ENCODE measurements around the gene LMBR1L. TPM values are rescaled to one million over a fixed set of nuclear protein-coding genes. Genes with fewer than 3 reads are reported as not detected.
"Not testable (repeated sequence)": the region's sequence is repeated elsewhere in the genome, so short reads cannot be mapped to it uniquely, and the experiment has no call there.

The LMBR1L gene
- total RNA-seq, 1 experiment from 2014 or later, result 46.8 TPM

DNA sequence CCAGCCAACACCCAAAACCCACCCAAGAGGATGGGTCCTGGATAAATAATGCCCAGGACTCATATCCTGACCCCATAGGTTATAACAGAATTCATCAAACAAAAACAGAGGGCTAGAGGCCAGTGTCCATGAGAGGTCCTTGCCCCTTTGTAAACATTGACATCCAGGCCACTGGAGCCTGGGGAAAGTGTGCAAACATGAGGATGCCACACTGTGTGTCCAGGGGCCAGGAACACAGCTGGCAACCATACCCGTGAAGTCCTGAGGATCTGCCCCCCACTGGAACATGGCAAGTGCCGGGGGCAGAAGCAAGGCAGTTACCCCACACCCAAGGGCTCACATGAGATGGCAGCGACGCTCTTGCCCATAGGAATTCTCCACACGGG is 45.9 kb downstream of the LMBR1L start:
- Histone ChIP-seq H4K20me1 (ENCODE audit: insufficient read depth, low read depth, low read length) (no peaks in the 10 kb centered on the region), H3K27me3 (ENCODE audit: low read length) (no peaks in the 10 kb centered on the region), H3K36me3 (ENCODE audit: insufficient read depth, low read length) (no peaks in the 10 kb centered on the region), H3K27ac (ENCODE audit: low read length) (no peak overlapping the region), H3K79me2 (ENCODE audit: low read length) (peaks cover 26% of the 10 kb centered on the region), H2AFZ (ENCODE audit: low read length) (no peak overlapping the region), H3K9ac (ENCODE audit: low read length) (no peak overlapping the region), H3K9me2 (replicated peaks; ENCODE audit: insufficient read depth, low read length) (no peaks in the 10 kb centered on the region), H3K9me3 (ENCODE audit: low read length) (no peaks in the 10 kb centered on the region), H3K4me2 (ENCODE audit: low read depth, low read length, poor library complexity, severe bottlenecking) (no peak overlapping the region), H3K4me3 (ENCODE audit: low read length) (no peak overlapping the region), H3K4me1 (ENCODE audit: low read length) (peaks cover 39% of the 10 kb centered on the region)
- no peak for DNase-seq

GRCh38 chr12:49061916-49062315 is 48.7 kb downstream of the LMBR1L start:
- Histone ChIP-seq H3K79me2 (ENCODE audit: low read length) (peaks cover 47% of the 10 kb centered on the region), H3K4me2 (ENCODE audit: low read depth, low read length, poor library complexity, severe bottlenecking) (peak overlapping the region; percentile 95), H3K4me3 (ENCODE audit: low read length) (peak overlapping the region; percentile 95), H3K9ac (ENCODE audit: low read length) (peak overlapping the region; percentile 96), H4K20me1 (ENCODE audit: insufficient read depth, low read depth, low read length) (peaks cover 26% of the 10 kb centered on the region), H3K4me1 (ENCODE audit: low read length) (peaks cover 50% of the 10 kb centered on the region)
- DNase-seq; H3K27ac ChIP-seq (ENCODE audit: low read length); H3K27me3 ChIP-seq (ENCODE audit: low read length); H3K9me3 ChIP-seq (ENCODE audit: low read length); H2AFZ ChIP-seq (ENCODE audit: low read length); H3K36me3 ChIP-seq (ENCODE audit: insufficient read depth, low read length); H3K9me2 ChIP-seq (replicated peaks; ENCODE audit: insufficient read depth, low read length): not testable (repeated sequence)

DNA sequence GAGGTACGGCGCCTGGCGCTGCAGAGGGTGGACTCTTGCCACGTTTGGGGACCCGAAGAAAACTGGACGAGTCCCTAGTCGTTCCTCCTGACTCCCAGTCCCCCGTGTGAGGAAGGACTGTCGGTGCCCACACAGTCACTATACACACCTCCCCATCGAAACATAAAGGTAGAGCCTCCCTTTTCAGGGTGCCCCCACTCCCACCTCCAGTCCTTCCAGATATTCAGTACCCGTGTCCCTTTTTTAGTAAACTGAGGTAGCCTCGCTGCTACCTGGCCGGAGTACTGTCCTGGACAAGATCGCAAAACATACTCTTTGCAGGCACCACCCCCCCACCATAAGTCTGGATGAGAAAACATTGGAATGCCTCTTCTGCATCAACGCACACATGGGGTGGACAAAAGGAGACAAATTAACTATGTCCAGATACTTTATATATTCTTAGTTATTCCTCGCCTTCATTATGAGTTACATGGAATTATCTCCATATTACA is 49.4 kb downstream of the LMBR1L start:
- Histone ChIP-seq H2AFZ (ENCODE audit: low read length) (peak overlapping the region; percentile 51), H4K20me1 (ENCODE audit: insufficient read depth, low read depth, low read length) (peaks cover 34% of the 10 kb centered on the region), H3K9me2 (replicated peaks; ENCODE audit: insufficient read depth, low read length) (no peaks in the 10 kb centered on the region), H3K4me2 (ENCODE audit: low read depth, low read length, poor library complexity, severe bottlenecking) (peak overlapping the region; percentile 95), H3K4me1 (ENCODE audit: low read length) (peaks cover 57% of the 10 kb centered on the region), H3K36me3 (ENCODE audit: insufficient read depth, low read length) (no peaks in the 10 kb centered on the region), H3K4me3 (ENCODE audit: low read length) (peak overlapping the region; percentile 95), H3K27ac (ENCODE audit: low read length) (peak overlapping the region; percentile 84), H3K27me3 (ENCODE audit: low read length) (no peaks in the 10 kb centered on the region), H3K79me2 (ENCODE audit: low read length) (peaks cover 54% of the 10 kb centered on the region), H3K9ac (ENCODE audit: low read length) (peak overlapping the region; percentile 96), H3K9me3 (ENCODE audit: low read length) (no peaks in the 10 kb centered on the region)
- no peak for DNase-seq

GRCh38 chr12:49060237-49061156 is 50.1 kb downstream of the LMBR1L start, which contains the start of gene KMT2D:
TSS of gene KMT2D (minus strand) at chr12:49060794. CDS start at chr12:49055324, 5,470 bp downstream.
- H3K27ac ChIP-seq (ENCODE audit: low read length), result peak within 1 kb of the TSS; percentile 84
- H3K9me2 ChIP-seq (replicated peaks; ENCODE audit: insufficient read depth, low read length), result no peaks in the 10 kb centered on the region
- H3K4me2 ChIP-seq (ENCODE audit: low read depth, low read length, poor library complexity, severe bottlenecking), result peak within 1 kb of the TSS; percentile 95
- no peaks in the 10 kb centered on the region for H3K9me3 ChIP-seq (ENCODE audit: low read length)
- no peaks in the 10 kb centered on the region for H3K27me3 ChIP-seq (ENCODE audit: low read length)
- H3K9ac ChIP-seq (ENCODE audit: low read length), result peak within 1 kb of the TSS; percentile 96
- H3K4me3 ChIP-seq (ENCODE audit: low read length), result peak within 1 kb of the TSS; percentile 95
- H4K20me1 ChIP-seq (ENCODE audit: insufficient read depth, low read depth, low read length), result peaks cover 39% of the 10 kb centered on the region
- peak; percentile 98 for DNase-seq
- peak within 1 kb of the TSS; percentile 92 for H2AFZ ChIP-seq (ENCODE audit: low read length)
- H3K4me1 ChIP-seq (ENCODE audit: low read length), result peaks cover 64% of the 10 kb centered on the region
- peaks cover 61% of the 10 kb centered on the region for H3K79me2 ChIP-seq (ENCODE audit: low read length)
- peaks cover under 1% of the 10 kb centered on the region; the same call in 1 of the 2 replicates for H3K36me3 ChIP-seq (ENCODE audit: insufficient read depth, low read length)

DNA sequence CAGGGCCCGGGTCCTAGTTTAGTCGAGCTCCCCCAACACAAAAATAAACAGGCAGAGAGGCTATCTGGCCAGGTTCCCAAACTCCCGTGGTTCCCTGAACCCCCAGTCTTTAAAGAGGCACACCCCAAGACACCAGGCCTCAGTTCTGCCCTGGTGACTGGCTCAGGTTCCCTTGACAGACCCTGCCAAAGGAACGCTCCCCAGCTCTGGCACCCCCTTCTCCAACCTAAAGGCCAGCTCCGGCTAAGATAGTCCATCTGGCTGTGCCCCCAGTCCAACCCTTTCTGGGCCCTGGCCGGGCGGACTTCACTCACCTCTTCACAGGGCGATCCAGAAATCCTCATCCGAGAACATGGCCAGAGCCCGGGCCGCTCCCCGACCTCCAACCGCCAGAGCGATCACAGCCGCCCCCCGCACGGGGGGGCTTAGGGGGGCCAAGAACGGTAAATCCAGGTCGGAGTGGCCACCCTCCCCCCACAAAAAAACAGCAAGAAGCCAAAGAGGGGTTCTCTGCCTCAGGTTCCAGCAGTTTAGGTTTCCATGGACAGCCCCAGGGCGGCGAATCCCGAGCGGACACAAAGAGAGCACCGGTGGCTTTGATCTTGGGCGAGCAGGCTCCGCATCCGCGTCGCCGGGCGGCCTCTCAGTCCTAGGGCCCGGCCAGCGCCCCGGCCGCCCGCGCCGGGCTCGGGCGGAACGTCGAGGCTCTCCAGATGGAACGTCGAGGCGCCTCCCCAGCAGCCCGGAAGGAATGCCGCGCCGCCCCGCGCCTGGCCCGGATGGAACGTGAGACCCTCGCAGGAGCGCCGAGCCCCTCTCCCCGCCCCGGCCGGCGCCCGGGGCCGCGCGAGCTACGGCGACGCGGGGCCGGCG is 51.1 kb downstream of the LMBR1L start:
- Histone ChIP-seq H3K27ac (ENCODE audit: low read length) (peak overlapping the region; percentile 84), H3K79me2 (ENCODE audit: low read length) (peaks cover 71% of the 10 kb centered on the region), H3K4me2 (ENCODE audit: low read depth, low read length, poor library complexity, severe bottlenecking) (peak overlapping the region; percentile 95), H3K9ac (ENCODE audit: low read length) (peak overlapping the region; percentile 96), H3K36me3 (ENCODE audit: insufficient read depth, low read length) (peaks cover 9% of the 10 kb centered on the region), H3K9me3 (ENCODE audit: low read length) (no peaks in the 10 kb centered on the region), H3K4me3 (ENCODE audit: low read length) (peak overlapping the region; percentile 95), H3K27me3 (ENCODE audit: low read length) (no peaks in the 10 kb centered on the region), H4K20me1 (ENCODE audit: insufficient read depth, low read depth, low read length) (peaks cover 49% of the 10 kb centered on the region), H2AFZ (ENCODE audit: low read length) (no peak overlapping the region), H3K9me2 (replicated peaks; ENCODE audit: insufficient read depth, low read length) (no peaks in the 10 kb centered on the region), H3K4me1 (ENCODE audit: low read length) (peaks cover 60% of the 10 kb centered on the region)
- peak; percentile 69 for DNase-seq

DNA sequence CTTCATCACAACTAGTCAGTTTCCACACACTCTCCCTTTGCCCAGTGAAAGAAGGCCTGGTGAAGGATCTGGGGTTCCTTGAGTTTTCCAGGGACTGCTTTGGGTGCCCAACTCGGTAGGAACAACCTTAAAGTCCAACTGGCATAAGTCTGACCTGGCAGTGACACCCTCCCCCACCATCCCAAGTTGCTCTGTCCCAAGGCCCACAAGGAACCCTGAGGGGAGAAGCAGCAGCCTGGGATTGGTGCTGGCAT is 51.7 kb downstream of the LMBR1L start:
- peak overlapping the region; percentile 84 for H3K27ac ChIP-seq (ENCODE audit: low read length)
- peak overlapping the region; percentile 95 for H3K4me3 ChIP-seq (ENCODE audit: low read length)
- H3K4me1 ChIP-seq (ENCODE audit: low read length), result peaks cover 54% of the 10 kb centered on the region
- H3K36me3 ChIP-seq (ENCODE audit: insufficient read depth, low read length), result peaks cover 9% of the 10 kb centered on the region
- no peaks in the 10 kb centered on the region for H3K27me3 ChIP-seq (ENCODE audit: low read length)
- H3K79me2 ChIP-seq (ENCODE audit: low read length), result peaks cover 77% of the 10 kb centered on the region
- H3K4me2 ChIP-seq (ENCODE audit: low read depth, low read length, poor library complexity, severe bottlenecking), result peak overlapping the region; percentile 95
- no peak overlapping the region for H2AFZ ChIP-seq (ENCODE audit: low read length)
- peak overlapping the region; percentile 96 for H3K9ac ChIP-seq (ENCODE audit: low read length)
- H3K9me2 ChIP-seq (replicated peaks; ENCODE audit: insufficient read depth, low read length), result no peaks in the 10 kb centered on the region
- no peak for DNase-seq
- H3K9me3 ChIP-seq (ENCODE audit: low read length), result no peaks in the 10 kb centered on the region
- peaks cover 54% of the 10 kb centered on the region for H4K20me1 ChIP-seq (ENCODE audit: insufficient read depth, low read depth, low read length)

DNA sequence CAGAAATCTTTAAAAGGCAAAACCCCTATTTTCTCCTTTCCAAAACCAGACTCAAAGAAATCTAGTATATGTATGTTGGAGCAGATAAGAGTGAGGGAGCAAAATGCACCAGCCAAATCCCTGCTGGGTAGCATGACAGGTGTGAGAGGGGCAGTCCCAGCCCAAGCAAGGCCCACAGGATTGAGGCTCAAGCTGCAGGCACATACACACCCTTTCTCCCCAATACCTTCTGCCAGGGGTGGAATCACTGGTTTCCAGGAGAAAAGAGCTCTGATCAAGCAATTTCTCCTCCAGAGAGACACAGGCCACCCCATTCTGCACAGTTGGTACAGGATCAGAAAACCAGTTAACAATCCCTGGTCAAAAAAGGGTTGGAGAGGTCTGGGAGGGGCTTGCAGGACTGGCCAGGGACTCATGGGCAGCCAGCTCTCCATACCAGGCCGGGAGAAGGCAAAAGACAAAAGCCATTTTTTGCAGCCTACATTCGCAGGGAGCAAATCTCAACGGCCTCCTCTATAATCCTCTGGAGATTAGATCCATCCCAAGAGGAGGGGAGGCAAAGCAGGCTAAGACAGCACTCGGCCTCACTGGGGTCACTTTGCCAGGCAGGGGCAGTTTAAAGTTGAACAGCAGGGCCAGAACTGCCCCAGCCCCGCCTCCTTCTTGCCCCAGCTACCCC is 52.1 kb downstream of the LMBR1L start:
- H3K36me3 ChIP-seq (ENCODE audit: insufficient read depth, low read length), result peaks cover 9% of the 10 kb centered on the region
- H3K9me2 ChIP-seq (replicated peaks; ENCODE audit: insufficient read depth, low read length), result no peaks in the 10 kb centered on the region
- H3K4me3 ChIP-seq (ENCODE audit: low read length), result peak overlapping the region; percentile 95
- H3K4me2 ChIP-seq (ENCODE audit: low read depth, low read length, poor library complexity, severe bottlenecking), result peak overlapping the region; percentile 95
- H3K9ac ChIP-seq (ENCODE audit: low read length), result peak overlapping the region; percentile 96
- peaks cover 51% of the 10 kb centered on the region for H3K4me1 ChIP-seq (ENCODE audit: low read length)
- peaks cover 57% of the 10 kb centered on the region for H4K20me1 ChIP-seq (ENCODE audit: insufficient read depth, low read depth, low read length)
- peaks cover 81% of the 10 kb centered on the region for H3K79me2 ChIP-seq (ENCODE audit: low read length)
- no peak for DNase-seq
- H3K27me3 ChIP-seq (ENCODE audit: low read length), result no peaks in the 10 kb centered on the region
- H3K27ac ChIP-seq (ENCODE audit: low read length), result peak overlapping the region; percentile 84
- H3K9me3 ChIP-seq (ENCODE audit: low read length), result no peaks in the 10 kb centered on the region
- no peak overlapping the region for H2AFZ ChIP-seq (ENCODE audit: low read length)

Data from Karpas-422 (cell line).